Smooth muscle cell (in vitro differentiated cells): Measurements from ENCODE around the gene SLC18B1. TPM values are rescaled to one million over a fixed set of nuclear protein-coding genes. Genes with fewer than 3 reads are reported as not detected.

ENCODE experiments used
- DNase-seq: peaks from one replicate; lab custom pipeline; 2025; ENCODE audit not compliant: unreplicated experiment; lab: John Stamatoyannopoulos, UW
- H2AFZ ChIP-seq: fragments of 200-600 bp; sonication (generic); 2 replicates; pipeline ENCODE4 v1.6.0; 2016; ENCODE audit warnings: antibody characterized with exemption, low read depth, mild to moderate bottlenecking
- H3F3A ChIP-seq: fragments of 200-600 bp; sonication (generic); 2 replicates; pipeline ENCODE4 v1.6.0; 2017; ENCODE audit warnings: antibody characterized with exemption, low read depth
- H3K27ac ChIP-seq: fragments of 200-600 bp; sonication (generic); 2 replicates; pipeline ENCODE4 v1.5.1; 2016; ENCODE audit warnings: low read depth, mild to moderate bottlenecking
- H3K27me3 ChIP-seq: fragments of 200-600 bp; sonication (generic); 2 replicates; pipeline ENCODE4 v1.6.1; 2016; ENCODE audit warnings: low read depth, mild to moderate bottlenecking
- H3K36me3 ChIP-seq: fragments of 200-600 bp; sonication (generic); 2 replicates; pipeline ENCODE4 v1.5.1; 2016; ENCODE audit warnings: low read depth
- H3K4me1 ChIP-seq: fragments of 200-600 bp; sonication (generic); 2 replicates; pipeline ENCODE4 v1.5.1; 2016; ENCODE audit warnings: low read depth
- H3K4me2 ChIP-seq: fragments of 200-600 bp; sonication (generic); 2 replicates; pipeline ENCODE4 v1.6.0; 2016; ENCODE audit warnings: mild to moderate bottlenecking
- H3K4me3 ChIP-seq: fragments of 200-600 bp; sonication (generic); 2 replicates; pipeline ENCODE4 v1.5.1; 2016; ENCODE audit warnings: mild to moderate bottlenecking
- H3K79me2 ChIP-seq: fragments of 200-600 bp; sonication (generic); 2 replicates; pipeline ENCODE4 v1.6.0; 2016; ENCODE audit warnings: low read depth, mild to moderate bottlenecking
- H3K9ac ChIP-seq: fragments of 200-600 bp; sonication (generic); 2 replicates; pipeline ENCODE4 v1.6.0; 2016; ENCODE audit warnings: low read depth
- H3K9me3 ChIP-seq: fragments of 200-600 bp; sonication (generic); replicated peaks from 2 replicates; pipeline ENCODE4 v1.5.1; 2016; ENCODE audit warnings: low read depth
- H4K20me1 ChIP-seq: fragments of 200-600 bp; sonication (generic); 2 replicates; pipeline ENCODE4 v1.6.0; 2016; ENCODE audit warnings: low read depth
- CTCF ChIP-seq: fragments of 200-600 bp; sonication (generic); IDR thresholded peaks from 2 replicates; pipeline ENCODE4 v1.5.1; 2017; ENCODE audit warnings: borderline replicate concordance, mild to moderate bottlenecking, antibody characterized with exemption; ENCODE audit not compliant: insufficient read depth, poor library complexity, severe bottlenecking
- WGBS: methylation state at CpG from one replicate; pipeline ENCODE4 v1.1.7; 2016; ENCODE audit warnings: low lambda C conversion rate; 5-methylcytosine and 5-hydroxymethylcytosine counted together
- polyA plus RNA-seq: library from polyadenylated mRNA; unstranded; fragments of >200 nt; fragmentation: Nextera tagmentation; extraction: Ambion mirVana; gene quantifications from 2 replicates; pipeline ENCODE4 v1.2.1, GENCODE V29; 2016
- total RNA-seq: library from RNA; depleted of rRNA; stranded (reverse); fragments of >200 nt; gene quantifications from 2 replicates; pipeline ENCODE4 v1.2.3, GENCODE V29; 2014

SLC18B1 gene
- total and polyA plus RNA-seq, 2 experiments from 2014 or later: 7.1 to 7.8 TPM

GRCh38 chr6:132792510-132792909 lies 5.9 kb downstream of the SLC18B1 start:
- TF ChIP-seq CTCF: no peak
- no peak for DNase-seq
- H3K9me3 ChIP-seq: no peaks in the 10 kb centered on the region
- H3K4me2 ChIP-seq: no peak overlapping the region
- H3K9ac ChIP-seq: no peak overlapping the region
- no peak overlapping the region for H3K27ac ChIP-seq
- WGBS: 95% methylated on average over 5 of the region's 5 CpGs
- H3F3A ChIP-seq: no peaks in the 10 kb centered on the region
- no peaks in the 10 kb centered on the region for H3K4me1 ChIP-seq
- H3K4me3 ChIP-seq: no peak overlapping the region
- H2AFZ ChIP-seq: no peak overlapping the region
- no peaks in the 10 kb centered on the region for H3K36me3 ChIP-seq
- no peaks in the 10 kb centered on the region for H3K27me3 ChIP-seq
- no peaks in the 10 kb centered on the region for H4K20me1 ChIP-seq
- H3K79me2 ChIP-seq: no peaks in the 10 kb centered on the region

GRCh38 chr6:132790450-132790849 lies 8.0 kb downstream of the SLC18B1 start:
- H3K27me3 ChIP-seq: no peaks in the 10 kb centered on the region
- no peaks in the 10 kb centered on the region for H3K9me3 ChIP-seq
- TF ChIP-seq CTCF: no peak
- H3K4me1 ChIP-seq: no peaks in the 10 kb centered on the region
- H3K9ac ChIP-seq: no peak overlapping the region
- H3K36me3 ChIP-seq: no peaks in the 10 kb centered on the region
- no peak overlapping the region for H3K27ac ChIP-seq
- no peak overlapping the region for H3K4me3 ChIP-seq
- H3K4me2 ChIP-seq: no peak overlapping the region
- no peaks in the 10 kb centered on the region for H3K79me2 ChIP-seq
- H2AFZ ChIP-seq: no peak overlapping the region
- no peak for DNase-seq
- H3F3A ChIP-seq: no peaks in the 10 kb centered on the region
- no peaks in the 10 kb centered on the region for H4K20me1 ChIP-seq

DNA sequence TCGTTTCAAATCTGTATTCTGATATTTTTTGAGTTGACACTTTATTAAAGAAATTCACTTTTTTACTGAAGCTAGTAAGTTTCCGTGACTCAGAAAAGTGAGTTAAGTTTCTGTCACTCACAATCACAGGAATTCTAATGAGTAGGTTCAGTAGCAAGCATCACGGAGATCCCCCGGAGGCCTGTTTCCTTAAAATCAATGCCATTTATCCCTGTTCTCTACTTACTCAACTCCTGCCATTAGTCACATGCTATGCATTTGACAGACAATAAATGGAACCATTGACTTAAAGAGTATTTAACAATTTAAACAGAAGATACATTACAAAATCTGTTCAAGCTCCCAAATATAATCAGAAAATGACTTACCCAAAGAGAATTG lies 9.1 kb downstream of the SLC18B1 start:
- Histone ChIP-seq H3K4me2 (no peak overlapping the region), H3K79me2 (no peaks in the 10 kb centered on the region), H2AFZ (no peak overlapping the region), H3F3A (no peaks in the 10 kb centered on the region), H3K27me3 (no peaks in the 10 kb centered on the region), H3K36me3 (no peaks in the 10 kb centered on the region), H3K4me1 (no peaks in the 10 kb centered on the region), H3K9ac (no peak overlapping the region), H4K20me1 (no peaks in the 10 kb centered on the region), H3K9me3 (no peaks in the 10 kb centered on the region), H3K27ac (no peak overlapping the region), H3K4me3 (no peak overlapping the region)
- no peak for DNase-seq
- no peak for TF ChIP-seq CTCF
- WGBS: 80% methylated on average over 4 of the region's 4 CpGs

- Histone ChIP-seq H3K4me1 (no peaks in the 10 kb centered on the region), H4K20me1 (no peaks in the 10 kb centered on the region), H3K27me3 (no peaks in the 10 kb centered on the region), H3K4me2 (no peak overlapping the region), H3F3A (no peaks in the 10 kb centered on the region), H3K4me3 (no peak overlapping the region), H3K36me3 (no peaks in the 10 kb centered on the region), H2AFZ (no peak overlapping the region), H3K79me2 (no peaks in the 10 kb centered on the region), H3K9me3 (no peaks in the 10 kb centered on the region), H3K9ac (no peak overlapping the region), H3K27ac (no peak overlapping the region)
- no peak for TF ChIP-seq CTCF
- DNase-seq: no peak
- WGBS: 91% methylated on average over 6 of the region's 6 CpGs
Observed at GRCh38 chr6:132788658-132789395, 9.6 kb downstream of the SLC18B1 start.
